A549 (cell line): Measurements from ENCODE around the gene ACBD3. TPM values are rescaled to one million over a fixed set of nuclear protein-coding genes. Genes with fewer than 3 reads are reported as not detected.

ENCODE experiments used
- ATAC-seq, 2 experiments: fragments of 200-7000 bp in 1 of 2; fragments of >200 bp in 1 of 2; cut with Nextera tagmentation in 1 of 2; cut with Tn5 transposase in 1 of 2; 3 replicates each; pipeline versions ENCODE4 v1.8.0 to v1.9.1; 2018 to 2020; ENCODE audit warnings: mild to moderate bottlenecking in 1 of 2, moderate library complexity in 1 of 2
- CTCF ChIA-PET: fragments of 300-600 bp; sonication (Branson Sonifier 250); formaldehyde crosslinking; extraction: SDS; loops from one replicate; lab custom pipeline; 2021; ENCODE audit warnings: antibody characterized with exemption, inconsistent platforms; lab: Yijun Ruan, JAX
- POLR2A ChIA-PET: fragments of 350-600 bp; formaldehyde crosslinking; extraction: SDS; loops from one replicate; lab custom pipeline; 2021; ENCODE audit warnings: antibody characterized with exemption, inconsistent platforms; lab: Yijun Ruan, JAX
- DNase-seq, 2 experiments: peaks; one replicate each; pipeline versions ENCODE4 v3.0.0 to v3.0.0-alpha.2; 2011 to 2016; ENCODE audit warnings: low read depth in 1 of 2, low spot score in 1 of 2
- FAIRE-seq: peaks from 2 replicates; lab custom pipeline; 2011; peaks lifted over from hg19 to GRCh38; lab: Jason Lieb, UNC
- H3K27ac ChIP-seq, 2 experiments: fragments of >200 bp; sonication (Bioruptor Twin); formaldehyde crosslinking; 3 replicates each; pipeline ENCODE4 v1.5.1; 2016 to 2017
- H3K4me1 ChIP-seq: fragments of >200 bp; sonication (Bioruptor Twin); formaldehyde crosslinking; 3 replicates; pipeline ENCODE4 v1.6.1; 2016
- H3K4me2 ChIP-seq: fragments of >200 bp; sonication (Bioruptor Twin); formaldehyde crosslinking; 3 replicates; pipeline ENCODE4 v1.6.1; 2016
- H3K4me3 ChIP-seq: fragments of >200 bp; sonication (Bioruptor Twin); formaldehyde crosslinking; 3 replicates; pipeline ENCODE4 v1.5.1; 2016
- H3K9me3 ChIP-seq: fragments of >200 bp; sonication (Bioruptor Twin); formaldehyde crosslinking; 3 replicates; pipeline ENCODE4 v1.6.1; 2016
- BHLHE40 ChIP-seq: IDR thresholded peaks from 2 replicates; pipeline ENCODE4 v1.6.1; 2012; ENCODE audit warnings: low read depth, low read length, inconsistent platforms
- CBX8 ChIP-seq: fragments of 200-600 bp; sonication (generic); IDR thresholded peaks from 2 replicates; pipeline ENCODE4 v1.6.1; 2016
- CHD4 ChIP-seq: fragments of 200-600 bp; sonication (generic); IDR thresholded peaks from 2 replicates; pipeline ENCODE4 v1.6.1; 2016; ENCODE audit warnings: antibody characterized with exemption, mild to moderate bottlenecking, borderline replicate concordance
- ELK1 ChIP-seq: fragments of 150-350 bp; IDR thresholded peaks from 2 replicates; pipeline ENCODE4 v1.6.1; 2014; ENCODE audit warnings: low read depth, mild to moderate bottlenecking, low read length
- ESRRA ChIP-seq: fragments of 150-350 bp; IDR thresholded peaks from 2 replicates; pipeline ENCODE4 v1.6.1; 2014; ENCODE audit warnings: mild to moderate bottlenecking, low read length, borderline replicate concordance
- FOSB ChIP-seq: fragments of 250-450 bp; sonication (Bioruptor Pico); IDR thresholded peaks from 2 replicates; pipeline ENCODE4 v1.5.0; 2020; ENCODE audit warnings: mild to moderate bottlenecking, moderate library complexity
- HDAC2 ChIP-seq: fragments of 200-600 bp; sonication (generic); IDR thresholded peaks from 2 replicates; pipeline ENCODE4 v1.6.1; 2016
- HOXB5 ChIP-seq: fragments of 250-450 bp; sonication (Bioruptor Pico); IDR thresholded peaks from 2 replicates; pipeline ENCODE4 v1.5.0; 2020; ENCODE audit warnings: mild to moderate bottlenecking, moderate library complexity
- MYC ChIP-seq: IDR thresholded peaks from 2 replicates; pipeline ENCODE4 v1.6.1; 2012; ENCODE audit warnings: mild to moderate bottlenecking, inconsistent platforms, low read length, improper control_type of control experiment, borderline replicate concordance
- NFE2L2 ChIP-seq: fragments of 150-350 bp; conservative IDR thresholded peaks from 2 replicates; pipeline ENCODE4 v1.6.1; 2014; ENCODE audit warnings: low read length
- NR3C1 ChIP-seq: fragments of >200 bp; sonication (Bioruptor Twin); formaldehyde crosslinking; IDR thresholded peaks from 3 replicates; pipeline ENCODE4 v1.6.1; 2017
- TP53 ChIP-seq: fragments of 250-450 bp; sonication (Bioruptor Pico); IDR thresholded peaks from 2 replicates; pipeline ENCODE4 v1.5.0; 2021; ENCODE audit warnings: mild to moderate bottlenecking, moderate library complexity
- ZSCAN20 ChIP-seq: fragments of 250-450 bp; sonication (Bioruptor Pico); IDR thresholded peaks from 2 replicates; pipeline ENCODE4 v1.8.0; 2022; ENCODE audit warnings: mild to moderate bottlenecking, moderate library complexity
- WGBS: methylation state at CpG from one replicate; pipeline ENCODE4 v1.1.6; 2017; ENCODE audit errors: missing lambda C conversion rate; 5-methylcytosine and 5-hydroxymethylcytosine counted together
- polyA plus RNA-seq, 4 experiments: library from polyadenylated mRNA; depleted of rRNA in 3 of 4; stranded (reverse); fragments of >200 nt; fragmentation: RNase III in 1 of 4; extraction: RNeasy Plus Mini Kit Qiagen cat#74134 plus additional on column Dnase treatment in 1 of 4; gene quantifications; 2 replicates in 3 of 4; 3 replicates in 1 of 4; pipeline ENCODE4 v1.2.3, GENCODE V29; 2011 to 2017
- TF ChIP-seq, protein P1 (sequence below): fragments of >200 bp; sonication (Bioruptor Twin); formaldehyde crosslinking; IDR thresholded peaks from 3 replicates; pipeline ENCODE4 v1.5.1; 2016
- TF ChIP-seq, protein P2 (sequence below): IDR thresholded peaks from 2 replicates; pipeline ENCODE4 v1.6.1; 2012
- TF ChIP-seq, protein P3 (sequence below): fragments of 450-650 bp; IDR thresholded peaks from 2 replicates; pipeline ENCODE4 v1.6.1; 2014; ENCODE audit warnings: antibody characterized with exemption
- TF ChIP-seq, protein P4 (sequence below): fragments of 200-600 bp; sonication (generic); IDR thresholded peaks from 2 replicates; pipeline ENCODE4 v1.6.1; 2016; ENCODE audit warnings: antibody characterized with exemption, mild to moderate bottlenecking, moderate library complexity
- TF ChIP-seq, protein P5 (sequence below): fragments of 250-450 bp; sonication (Bioruptor Pico); IDR thresholded peaks from 2 replicates; pipeline ENCODE4 v1.5.0; 2021; ENCODE audit warnings: mild to moderate bottlenecking, moderate library complexity, borderline replicate concordance
- TF ChIP-seq, protein P6 (sequence below): fragments of 250-450 bp; sonication (Bioruptor Pico); IDR thresholded peaks from 2 replicates; pipeline ENCODE4 v1.5.0; 2020; ENCODE audit warnings: low read depth, mild to moderate bottlenecking, moderate library complexity

ACBD3 gene
- polyA plus RNA-seq, 2 of the 4 experiments (the other 2 are of a cell fraction): 29.8 to 52.9 TPM

GRCh38 chr1:226118357-226118756, 68.2 kb downstream of the ACBD3 start:
- no peak for DNase-seq
- Histone ChIP-seq H3K4me1 (peaks cover 10% of the 10 kb centered on the region), H3K9me3 (no peaks in the 10 kb centered on the region), H3K4me2 (no peak overlapping the region), H3K27ac (no peak overlapping the region), H3K4me3 (no peak overlapping the region)
- POLR2A ChIA-PET: interaction anchor here (1.4 to 1.5 kb wide), 2 partner anchors 54 to 55 kb away, joined by 3 to 12 read pairs; partner anchors contain the start of gene H3-3A
- CTCF ChIA-PET: interaction anchor here (0.8 to 6.3 kb wide), 4 partner anchors 21 to 79 kb away, joined by 3 to 80 read pairs (median 3); no protein-coding TSS in a partner anchor
- TF ChIP-seq, protein P1, sequence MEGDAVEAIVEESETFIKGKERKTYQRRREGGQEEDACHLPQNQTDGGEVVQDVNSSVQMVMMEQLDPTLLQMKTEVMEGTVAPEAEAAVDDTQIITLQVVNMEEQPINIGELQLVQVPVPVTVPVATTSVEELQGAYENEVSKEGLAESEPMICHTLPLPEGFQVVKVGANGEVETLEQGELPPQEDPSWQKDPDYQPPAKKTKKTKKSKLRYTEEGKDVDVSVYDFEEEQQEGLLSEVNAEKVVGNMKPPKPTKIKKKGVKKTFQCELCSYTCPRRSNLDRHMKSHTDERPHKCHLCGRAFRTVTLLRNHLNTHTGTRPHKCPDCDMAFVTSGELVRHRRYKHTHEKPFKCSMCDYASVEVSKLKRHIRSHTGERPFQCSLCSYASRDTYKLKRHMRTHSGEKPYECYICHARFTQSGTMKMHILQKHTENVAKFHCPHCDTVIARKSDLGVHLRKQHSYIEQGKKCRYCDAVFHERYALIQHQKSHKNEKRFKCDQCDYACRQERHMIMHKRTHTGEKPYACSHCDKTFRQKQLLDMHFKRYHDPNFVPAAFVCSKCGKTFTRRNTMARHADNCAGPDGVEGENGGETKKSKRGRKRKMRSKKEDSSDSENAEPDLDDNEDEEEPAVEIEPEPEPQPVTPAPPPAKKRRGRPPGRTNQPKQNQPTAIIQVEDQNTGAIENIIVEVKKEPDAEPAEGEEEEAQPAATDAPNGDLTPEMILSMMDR: no peak
- TF ChIP-seq HOXB5 (CRISPR knock-in tag): no peak
- no peak for TF ChIP-seq HDAC2
- no peak for TF ChIP-seq ESRRA
- TF ChIP-seq, protein P2, sequence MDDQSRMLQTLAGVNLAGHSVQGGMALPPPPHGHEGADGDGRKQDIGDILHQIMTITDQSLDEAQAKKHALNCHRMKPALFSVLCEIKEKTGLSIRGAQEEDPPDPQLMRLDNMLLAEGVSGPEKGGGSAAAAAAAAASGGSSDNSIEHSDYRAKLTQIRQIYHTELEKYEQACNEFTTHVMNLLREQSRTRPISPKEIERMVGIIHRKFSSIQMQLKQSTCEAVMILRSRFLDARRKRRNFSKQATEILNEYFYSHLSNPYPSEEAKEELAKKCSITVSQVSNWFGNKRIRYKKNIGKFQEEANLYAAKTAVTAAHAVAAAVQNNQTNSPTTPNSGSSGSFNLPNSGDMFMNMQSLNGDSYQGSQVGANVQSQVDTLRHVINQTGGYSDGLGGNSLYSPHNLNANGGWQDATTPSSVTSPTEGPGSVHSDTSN: no peak
- no peak for TF ChIP-seq MYC
- TF ChIP-seq BHLHE40: no peak
- no peak for TF ChIP-seq ZSCAN20 (CRISPR knock-in tag)
- TF ChIP-seq NR3C1: no peak
- TF ChIP-seq, protein P3, sequence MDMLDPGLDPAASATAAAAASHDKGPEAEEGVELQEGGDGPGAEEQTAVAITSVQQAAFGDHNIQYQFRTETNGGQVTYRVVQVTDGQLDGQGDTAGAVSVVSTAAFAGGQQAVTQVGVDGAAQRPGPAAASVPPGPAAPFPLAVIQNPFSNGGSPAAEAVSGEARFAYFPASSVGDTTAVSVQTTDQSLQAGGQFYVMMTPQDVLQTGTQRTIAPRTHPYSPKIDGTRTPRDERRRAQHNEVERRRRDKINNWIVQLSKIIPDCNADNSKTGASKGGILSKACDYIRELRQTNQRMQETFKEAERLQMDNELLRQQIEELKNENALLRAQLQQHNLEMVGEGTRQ: no peak
- TF ChIP-seq CHD4: no peak
- TF ChIP-seq, protein P4, sequence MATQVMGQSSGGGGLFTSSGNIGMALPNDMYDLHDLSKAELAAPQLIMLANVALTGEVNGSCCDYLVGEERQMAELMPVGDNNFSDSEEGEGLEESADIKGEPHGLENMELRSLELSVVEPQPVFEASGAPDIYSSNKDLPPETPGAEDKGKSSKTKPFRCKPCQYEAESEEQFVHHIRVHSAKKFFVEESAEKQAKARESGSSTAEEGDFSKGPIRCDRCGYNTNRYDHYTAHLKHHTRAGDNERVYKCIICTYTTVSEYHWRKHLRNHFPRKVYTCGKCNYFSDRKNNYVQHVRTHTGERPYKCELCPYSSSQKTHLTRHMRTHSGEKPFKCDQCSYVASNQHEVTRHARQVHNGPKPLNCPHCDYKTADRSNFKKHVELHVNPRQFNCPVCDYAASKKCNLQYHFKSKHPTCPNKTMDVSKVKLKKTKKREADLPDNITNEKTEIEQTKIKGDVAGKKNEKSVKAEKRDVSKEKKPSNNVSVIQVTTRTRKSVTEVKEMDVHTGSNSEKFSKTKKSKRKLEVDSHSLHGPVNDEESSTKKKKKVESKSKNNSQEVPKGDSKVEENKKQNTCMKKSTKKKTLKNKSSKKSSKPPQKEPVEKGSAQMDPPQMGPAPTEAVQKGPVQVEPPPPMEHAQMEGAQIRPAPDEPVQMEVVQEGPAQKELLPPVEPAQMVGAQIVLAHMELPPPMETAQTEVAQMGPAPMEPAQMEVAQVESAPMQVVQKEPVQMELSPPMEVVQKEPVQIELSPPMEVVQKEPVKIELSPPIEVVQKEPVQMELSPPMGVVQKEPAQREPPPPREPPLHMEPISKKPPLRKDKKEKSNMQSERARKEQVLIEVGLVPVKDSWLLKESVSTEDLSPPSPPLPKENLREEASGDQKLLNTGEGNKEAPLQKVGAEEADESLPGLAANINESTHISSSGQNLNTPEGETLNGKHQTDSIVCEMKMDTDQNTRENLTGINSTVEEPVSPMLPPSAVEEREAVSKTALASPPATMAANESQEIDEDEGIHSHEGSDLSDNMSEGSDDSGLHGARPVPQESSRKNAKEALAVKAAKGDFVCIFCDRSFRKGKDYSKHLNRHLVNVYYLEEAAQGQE: no peak
- TF ChIP-seq FOSB (CRISPR knock-in tag): no peak
- no peak for TF ChIP-seq TP53 (CRISPR knock-in tag)
- TF ChIP-seq, protein P5, sequence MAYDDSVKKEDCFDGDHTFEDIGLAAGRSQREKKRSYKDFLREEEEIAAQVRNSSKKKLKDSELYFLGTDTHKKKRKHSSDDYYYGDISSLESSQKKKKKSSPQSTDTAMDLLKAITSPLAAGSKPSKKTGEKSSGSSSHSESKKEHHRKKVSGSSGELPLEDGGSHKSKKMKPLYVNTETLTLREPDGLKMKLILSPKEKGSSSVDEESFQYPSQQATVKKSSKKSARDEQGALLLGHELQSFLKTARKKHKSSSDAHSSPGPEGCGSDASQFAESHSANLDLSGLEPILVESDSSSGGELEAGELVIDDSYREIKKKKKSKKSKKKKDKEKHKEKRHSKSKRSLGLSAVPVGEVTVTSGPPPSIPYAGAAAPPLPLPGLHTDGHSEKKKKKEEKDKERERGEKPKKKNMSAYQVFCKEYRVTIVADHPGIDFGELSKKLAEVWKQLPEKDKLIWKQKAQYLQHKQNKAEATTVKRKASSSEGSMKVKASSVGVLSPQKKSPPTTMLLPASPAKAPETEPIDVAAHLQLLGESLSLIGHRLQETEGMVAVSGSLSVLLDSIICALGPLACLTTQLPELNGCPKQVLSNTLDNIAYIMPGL (CRISPR knock-in tag): no peak
- no peak for TF ChIP-seq CBX8
- TF ChIP-seq NFE2L2: no peak
- no peak for ATAC-seq
- FAIRE-seq: no peak
- 86% methylated on average over 4 of the region's 4 CpGs for WGBS

GRCh38 chr1:226117330-226117729, 69.2 kb downstream of the ACBD3 start:
- Histone ChIP-seq H3K4me2 (no peak overlapping the region), H3K4me3 (no peak overlapping the region), H3K9me3 (no peaks in the 10 kb centered on the region), H3K4me1 (peaks cover 3% of the 10 kb centered on the region; the same call in 1 of the 3 replicates), H3K27ac (no peak overlapping the region)
- WGBS: 84% methylated on average over 6 of the region's 6 CpGs
- DNase-seq: no peak
- no peak for ATAC-seq
- CTCF ChIA-PET: interaction anchor here (0.7 to 6.3 kb wide), 3 partner anchors 8 to 276 kb away, joined by 4 to 80 read pairs (median 15); no protein-coding TSS in a partner anchor
- POLR2A ChIA-PET: no interaction called here
- TF ChIP-seq, protein P6, sequence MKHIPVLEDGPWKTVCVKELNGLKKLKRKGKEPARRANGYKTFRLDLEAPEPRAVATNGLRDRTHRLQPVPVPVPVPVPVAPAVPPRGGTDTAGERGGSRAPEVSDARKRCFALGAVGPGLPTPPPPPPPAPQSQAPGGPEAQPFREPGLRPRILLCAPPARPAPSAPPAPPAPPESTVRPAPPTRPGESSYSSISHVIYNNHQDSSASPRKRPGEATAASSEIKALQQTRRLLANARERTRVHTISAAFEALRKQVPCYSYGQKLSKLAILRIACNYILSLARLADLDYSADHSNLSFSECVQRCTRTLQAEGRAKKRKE (CRISPR knock-in tag): no peak
- no peak for TF ChIP-seq ELK1
- FAIRE-seq: no peak
